Endothelial cell of umbilical vein (primary cell): ENCODE measurements around the gene MAPK11.

Source experiments
- CTCF ChIP-seq, 2 donors: IDR thresholded peaks; 1 replicate in 1 of 2; 2 replicates in 1 of 2; pipeline ENCODE4 v1.5.1; 2011; ENCODE audit warnings: low read length in 2 of 2, mild to moderate bottlenecking in 2 of 2, moderate library complexity in 2 of 2, control low read depth in 1 of 2, inconsistent platforms in 1 of 2, low read depth in 1 of 2; ENCODE audit not compliant: insufficient read depth in 1 of 2; ENCODE audit errors: extremely low read depth in 1 of 2
- POLR2AphosphoS5 ChIP-seq: IDR thresholded peaks from 2 replicates; pipeline ENCODE4 v1.6.1; 2012; ENCODE audit warnings: low read depth, mild to moderate bottlenecking, control low read depth, low read length, moderate library complexity; ENCODE audit not compliant: insufficient read depth

GRCh38 chr22:50289942-50290630 lies 19.9 kb upstream of the MAPK11 start:
- TF ChIP-seq POLR2AphosphoS5 (no peak), CTCF (IDR thresholded peaks at IDR 0.05; ENCODE audit: extremely low read depth in 1 of 2, insufficient read depth in 1 of 2, low read depth in 1 of 2, low read length in 2 of 2) (no peak)
